Middle frontal gyrus (tissue), 1 donor: ENCODE results near the gene SH3BP4.
"Not testable (repeated sequence)": the region's sequence is repeated elsewhere in the genome, so short reads cannot be mapped to it uniquely, and the experiment has no call there.

ENCODE experiments used
- DNase-seq: peaks from one replicate; pipeline ENCODE4 v3.0.0-alpha.2; 2015; ENCODE audit warnings: low spot score; ENCODE audit errors: extremely low spot score

Gene SH3BP4

DNA sequence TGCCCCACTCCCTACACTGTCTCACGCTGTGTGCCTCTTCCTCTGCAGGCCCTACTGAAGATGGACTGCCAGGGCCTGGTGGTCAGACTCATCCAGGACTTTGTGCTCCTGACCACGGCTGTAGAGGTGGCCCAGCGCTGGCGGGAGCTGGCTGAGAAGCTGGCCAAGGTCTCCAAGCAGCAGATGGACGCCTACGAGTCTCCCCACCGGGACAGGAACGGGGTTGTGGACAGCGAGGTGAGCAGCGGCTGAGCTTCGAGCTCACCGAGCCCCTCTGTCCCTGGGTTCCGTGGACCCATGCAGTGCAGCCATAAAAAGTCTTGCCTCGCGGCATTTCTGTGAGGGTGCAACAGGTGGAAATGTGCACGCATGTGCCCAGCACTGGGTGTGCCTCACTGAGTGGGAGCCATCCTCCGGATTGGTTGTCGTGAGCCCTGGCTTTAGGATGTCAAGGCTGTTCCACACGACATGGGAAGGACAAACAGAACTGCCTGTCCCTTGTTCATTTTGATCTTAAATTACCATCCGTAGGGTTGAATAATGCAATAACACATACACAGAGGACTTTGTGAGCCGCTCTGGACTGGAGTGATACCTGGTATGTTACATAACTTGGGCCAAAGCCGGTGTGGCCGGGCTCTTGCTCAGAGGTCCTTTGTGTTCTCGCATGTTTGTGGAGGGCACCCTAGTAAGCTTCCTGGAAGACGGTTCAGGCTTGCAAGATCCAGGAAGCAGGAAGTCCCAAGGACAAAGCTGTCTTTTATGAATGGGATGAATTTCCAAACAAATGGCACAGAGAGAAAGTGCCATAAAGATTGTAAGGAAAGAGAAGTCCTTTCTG lies 100.9 kb downstream of the SH3BP4 start:
- no peak for DNase-seq

- DNase-seq: no peak
These were observed 101.8 kb downstream of the SH3BP4 start for GRCh38 chr2:235053651-235054050.

DNA sequence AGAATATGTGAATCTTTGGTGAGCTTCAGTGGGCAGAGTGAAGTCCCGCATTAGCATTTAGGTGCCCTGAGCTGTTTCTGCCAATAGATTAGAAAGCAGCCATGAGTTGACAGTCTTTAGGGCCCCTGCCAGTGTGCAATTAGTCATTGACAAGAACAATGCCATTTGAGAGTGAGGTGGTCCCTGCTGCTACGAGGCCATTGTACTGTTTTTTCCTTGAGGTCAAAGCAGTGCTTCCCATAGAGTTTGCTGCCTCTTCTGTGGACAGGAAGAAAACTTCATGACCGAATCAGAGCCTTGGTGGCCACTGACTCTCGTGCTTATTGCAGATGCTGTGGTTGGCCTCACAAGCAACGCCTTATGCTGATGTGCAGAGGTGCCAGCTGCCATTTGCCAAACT lies 102.7 kb downstream of the SH3BP4 start:
- DNase-seq: no peak

DNA sequence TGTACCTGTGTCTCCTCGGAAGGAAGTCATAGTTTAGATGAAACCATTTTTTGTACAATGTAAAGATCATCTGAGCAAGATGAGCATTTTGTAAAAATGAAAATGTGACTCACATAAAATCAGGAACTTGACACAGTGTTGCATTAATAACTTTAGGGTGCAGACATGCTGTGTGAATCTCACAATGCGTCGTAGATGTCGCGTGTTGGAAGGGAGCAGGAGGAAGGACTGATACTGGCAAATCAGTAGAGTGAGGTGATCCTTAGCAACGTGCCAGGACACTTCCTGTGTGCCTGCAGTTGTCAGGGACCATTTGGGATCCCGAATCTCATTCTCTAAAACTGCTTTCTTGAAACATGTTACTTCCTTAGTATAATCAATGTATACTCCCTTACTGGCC lies 103.1 kb downstream of the SH3BP4 start:
- no peak for DNase-seq

DNA sequence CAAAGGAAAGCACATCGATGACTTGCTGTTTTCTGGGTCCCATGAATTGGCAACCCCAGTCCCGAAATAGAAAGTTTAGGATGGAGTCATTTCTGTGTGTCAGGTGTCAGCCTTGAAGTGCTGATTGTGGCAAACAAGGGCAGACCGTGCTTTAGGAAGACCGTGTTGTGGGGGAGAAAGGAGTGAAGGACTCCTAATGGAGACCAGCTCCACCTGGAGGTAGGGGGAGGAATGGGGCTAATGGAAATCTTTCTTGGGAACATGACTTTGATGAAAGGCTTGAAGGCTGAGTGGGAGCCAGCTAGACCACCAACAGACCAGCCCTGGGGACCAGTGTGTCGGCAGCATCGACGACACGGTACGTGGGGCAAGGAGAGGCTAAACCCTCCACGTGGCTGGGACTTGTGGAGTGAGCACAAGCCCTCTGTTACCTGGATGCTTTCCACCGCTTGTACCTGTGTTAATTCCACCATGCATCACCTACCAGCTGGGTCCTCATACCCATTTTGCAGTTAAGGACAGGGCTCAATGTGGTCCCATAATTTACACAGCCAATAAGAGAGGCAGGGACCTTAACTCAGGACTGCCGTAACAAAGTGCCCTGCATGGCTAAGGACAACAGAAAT lies 104.2 kb downstream of the SH3BP4 start:
- no peak for DNase-seq

DNA sequence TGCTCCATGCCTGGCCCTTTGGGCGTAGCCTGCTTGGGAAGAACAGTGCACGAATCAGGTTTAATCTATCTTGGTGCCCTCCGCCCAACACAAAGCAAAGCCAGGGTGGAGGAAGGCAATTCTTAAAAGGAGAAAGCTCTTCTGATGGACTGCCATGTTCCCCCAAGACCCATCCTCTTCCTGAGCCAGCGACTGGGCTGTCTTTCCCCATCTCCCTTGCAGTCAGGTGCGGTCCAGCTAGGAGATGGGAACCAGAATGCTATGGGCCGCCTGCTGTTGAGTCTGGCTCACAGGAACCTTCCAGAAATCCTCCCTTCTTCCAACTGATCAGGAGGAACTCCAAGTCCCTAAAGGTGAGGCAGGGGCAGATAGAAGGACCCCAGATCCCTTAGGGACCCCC lies 105.0 kb downstream of the SH3BP4 start:
- DNase-seq: no peak

DNA sequence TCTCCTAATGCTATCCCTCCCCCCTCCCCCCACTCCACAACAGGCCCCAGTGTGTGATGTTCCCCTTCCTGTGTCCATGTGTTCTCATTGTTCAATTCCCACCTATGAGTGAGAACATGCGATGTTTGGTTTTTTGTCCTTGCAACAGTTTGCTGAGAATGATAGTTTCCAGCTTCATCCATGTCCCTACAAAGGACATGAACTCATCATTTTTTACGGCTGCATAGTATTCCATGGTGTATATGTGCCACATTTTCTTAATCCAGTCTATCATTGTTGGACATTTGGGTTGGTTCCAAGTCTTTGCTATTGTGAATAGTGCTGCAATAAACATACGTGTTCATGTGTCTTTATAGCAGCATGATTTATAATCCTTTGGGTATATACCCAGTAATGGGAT lies 105.8 kb downstream of the SH3BP4 start:
- not testable (repeated sequence) for DNase-seq

GRCh38 chr2:235059161-235059560 lies 107.3 kb downstream of the SH3BP4 start:
- no peak for DNase-seq

- DNase-seq: no peak
These were observed 109.8 kb downstream of the SH3BP4 start for GRCh38 chr2:235061656-235062055.

DNA sequence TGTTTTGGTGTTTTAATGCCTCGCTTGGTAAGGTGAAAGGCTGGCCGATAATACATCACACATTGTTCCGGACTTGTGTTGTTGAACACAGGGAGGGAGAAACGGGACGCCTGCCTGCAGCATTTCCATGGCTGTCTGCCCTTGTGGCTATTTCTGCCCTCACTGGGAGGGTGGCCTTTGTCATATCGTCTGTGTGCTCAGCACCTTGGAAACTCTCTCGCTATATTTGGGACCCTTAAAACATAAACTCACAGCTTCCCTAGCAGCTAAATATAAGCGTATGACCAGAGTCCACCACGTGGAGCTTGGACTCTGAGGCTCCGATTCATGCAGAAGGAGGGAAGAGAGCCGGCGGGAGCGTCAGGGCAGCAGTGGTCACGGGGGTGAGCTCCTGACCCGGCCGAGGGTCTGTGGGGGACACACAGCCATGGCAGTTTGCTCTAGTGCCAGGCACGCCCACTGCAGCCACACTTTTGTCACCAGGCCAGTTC lies 111.7 kb downstream of the SH3BP4 start:
- DNase-seq: no peak

GRCh38 chr2:235064976-235065375 lies 113.2 kb downstream of the SH3BP4 start:
- no peak for DNase-seq

GRCh38 chr2:235066490-235066889 lies 114.7 kb downstream of the SH3BP4 start:
- no peak for DNase-seq

DNA sequence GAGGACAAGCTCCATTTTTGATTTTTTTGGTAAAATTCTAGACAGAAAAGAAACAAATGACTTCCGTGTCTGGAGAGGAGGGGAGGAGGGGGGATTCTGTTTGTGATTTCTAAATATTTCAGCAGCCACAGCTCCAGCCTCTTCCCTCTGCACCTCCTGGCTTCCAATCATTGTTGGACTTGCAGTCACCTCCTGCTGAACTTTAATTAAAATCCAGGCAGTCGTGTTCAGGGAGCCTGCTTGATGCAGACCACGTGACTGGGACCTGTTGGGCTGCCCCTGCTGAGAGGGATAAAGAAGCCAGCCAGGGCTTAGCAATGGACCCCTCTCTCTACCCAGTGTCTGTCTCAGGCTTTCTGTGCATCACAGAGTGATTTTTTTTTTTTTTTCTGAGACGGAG lies 115.1 kb downstream of the SH3BP4 start:
- DNase-seq: no peak

DNA sequence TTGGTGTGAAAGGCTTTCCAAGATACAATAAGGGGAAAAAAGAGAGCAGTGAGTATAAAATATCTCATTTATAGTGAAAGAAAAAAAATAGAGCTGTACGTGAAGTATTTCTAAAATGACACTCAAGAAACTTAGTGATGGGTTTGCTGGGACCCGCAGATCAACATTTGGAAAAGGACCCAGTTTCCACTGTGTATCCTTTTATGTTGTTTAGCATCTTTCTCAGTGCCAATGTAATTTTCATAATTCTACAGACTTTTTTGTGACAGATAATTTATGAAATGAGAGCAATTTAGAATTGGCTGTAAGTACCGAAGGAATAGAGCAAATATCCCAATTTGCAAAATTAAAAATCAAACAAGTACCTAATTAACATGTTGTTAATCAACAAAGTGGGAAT lies 116.9 kb downstream of the SH3BP4 start:
- no peak for DNase-seq

DNA sequence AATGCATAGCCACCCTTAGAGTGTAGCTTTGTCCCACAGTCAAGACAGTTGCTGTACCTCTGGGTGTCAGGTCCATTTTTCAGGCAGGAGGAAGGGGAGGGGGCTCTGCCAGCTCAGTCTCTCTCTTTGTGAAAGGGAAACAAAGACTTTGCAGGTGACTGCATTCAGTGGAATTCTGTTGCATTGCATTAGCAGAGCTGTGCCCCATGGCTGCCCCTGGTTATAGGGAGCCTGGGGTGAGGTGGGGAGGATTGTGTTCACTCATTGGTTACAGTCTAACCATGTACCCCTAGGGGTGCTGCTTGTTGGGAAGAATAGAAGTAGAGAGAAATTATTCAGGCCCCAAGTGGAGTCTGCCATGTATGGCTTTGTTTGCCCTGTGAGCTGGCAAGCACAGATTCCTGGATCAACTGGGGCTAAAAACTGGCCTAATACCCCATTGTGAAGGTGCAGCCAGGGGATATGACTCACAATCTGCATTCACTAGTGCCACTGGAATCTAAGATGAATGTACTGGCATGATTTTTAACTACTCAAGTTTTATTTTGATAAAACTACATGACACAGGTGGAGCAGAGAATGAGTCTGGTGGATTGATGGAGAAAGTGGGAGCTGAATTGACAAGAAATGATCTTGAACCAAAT lies 118.4 kb downstream of the SH3BP4 start:
- no peak for DNase-seq

GRCh38 chr2:235073868-235074413 lies 122.1 kb downstream of the SH3BP4 start:
- DNase-seq: no peak

- DNase-seq: no peak
These were observed 125.2 kb downstream of the SH3BP4 start for GRCh38 chr2:235077046-235077445.

- no peak for DNase-seq
These were observed 126.4 kb downstream of the SH3BP4 start for GRCh38 chr2:235078182-235078581.

DNA sequence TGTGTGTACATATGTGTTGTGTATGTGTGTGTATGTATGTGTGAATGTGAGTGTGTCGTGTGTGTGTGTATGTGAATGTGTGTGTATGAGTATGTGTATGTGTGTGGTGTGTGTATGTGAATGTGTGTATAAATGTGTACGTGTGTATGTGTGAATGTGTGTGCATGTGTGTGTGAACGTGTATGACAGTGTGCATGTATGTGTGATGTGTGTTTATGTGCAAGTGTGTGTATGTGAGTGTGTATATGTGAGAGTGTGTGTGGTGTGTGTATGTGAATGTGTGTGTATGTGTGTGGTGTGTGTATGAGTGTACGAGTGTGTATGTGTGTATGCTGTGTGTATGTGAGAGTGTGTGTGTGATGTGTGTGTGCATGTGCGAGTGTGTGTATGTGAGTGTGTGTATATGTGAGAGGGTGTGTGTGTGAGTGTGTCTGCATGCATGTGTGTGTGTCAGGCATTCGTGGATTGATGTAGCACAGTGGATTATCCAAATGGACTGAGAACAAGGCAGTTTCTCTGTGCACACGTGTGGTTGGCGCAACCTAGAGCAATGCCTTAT lies 127.2 kb downstream of the SH3BP4 start:
- DNase-seq: no peak

- no peak for DNase-seq
These were observed 128.3 kb downstream of the SH3BP4 start for GRCh38 chr2:235080101-235080500.

DNA sequence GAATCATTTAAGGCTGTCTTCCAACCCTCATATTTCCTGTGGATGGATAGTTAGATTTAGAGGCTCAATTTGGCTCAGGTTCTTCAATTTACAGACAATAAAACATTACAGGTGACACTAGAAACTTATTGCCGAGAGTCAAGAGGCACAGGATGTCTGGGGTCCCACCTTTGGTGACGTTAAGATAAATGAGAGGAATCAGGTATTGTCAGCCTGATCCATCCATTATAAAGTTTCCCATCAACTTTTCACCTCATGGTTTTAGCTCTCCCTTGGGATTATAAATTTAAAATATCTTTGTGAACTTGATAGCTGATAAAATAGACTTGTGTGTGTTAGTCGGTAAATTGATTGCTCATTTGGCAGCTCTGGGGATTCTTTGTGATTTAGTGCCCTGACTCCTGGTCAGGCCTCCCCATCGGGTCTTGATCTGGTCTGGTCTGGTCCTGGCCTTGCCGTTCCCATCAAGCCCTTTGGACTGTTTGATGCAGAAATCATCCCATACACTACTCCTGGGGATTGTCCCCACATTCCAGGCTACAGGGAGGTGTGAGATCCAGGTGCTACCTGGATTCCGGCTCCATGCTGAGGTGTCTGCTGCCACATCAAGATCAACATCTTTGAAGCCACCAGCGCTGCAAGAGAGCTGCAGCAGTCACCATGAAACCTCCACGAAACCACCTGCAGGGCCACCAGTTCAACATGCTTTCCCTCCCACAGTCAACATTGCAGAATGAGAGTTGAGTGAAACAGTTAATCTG lies 130.9 kb downstream of the SH3BP4 start:
- no peak for DNase-seq
